A375 (cell line): ENCODE data around the gene LPCAT1. TPM values are rescaled to one million over a fixed set of nuclear protein-coding genes. Genes with fewer than 3 reads are reported as not detected.

Experiments used
- small RNA-seq: library from RNA; depleted of rRNA; stranded (forward); fragments of <200 nt; gene quantifications from one replicate; pipeline ENCODE3, GENCODE V24; 2014
- total RNA-seq: library from RNA; depleted of rRNA; stranded (reverse); fragments of >200 nt; shearing (Covaris generic); gene quantifications from 2 replicates; pipeline ENCODE4 v1.2.3, GENCODE V29; 2014; rRNA removed

Gene LPCAT1, protein sequence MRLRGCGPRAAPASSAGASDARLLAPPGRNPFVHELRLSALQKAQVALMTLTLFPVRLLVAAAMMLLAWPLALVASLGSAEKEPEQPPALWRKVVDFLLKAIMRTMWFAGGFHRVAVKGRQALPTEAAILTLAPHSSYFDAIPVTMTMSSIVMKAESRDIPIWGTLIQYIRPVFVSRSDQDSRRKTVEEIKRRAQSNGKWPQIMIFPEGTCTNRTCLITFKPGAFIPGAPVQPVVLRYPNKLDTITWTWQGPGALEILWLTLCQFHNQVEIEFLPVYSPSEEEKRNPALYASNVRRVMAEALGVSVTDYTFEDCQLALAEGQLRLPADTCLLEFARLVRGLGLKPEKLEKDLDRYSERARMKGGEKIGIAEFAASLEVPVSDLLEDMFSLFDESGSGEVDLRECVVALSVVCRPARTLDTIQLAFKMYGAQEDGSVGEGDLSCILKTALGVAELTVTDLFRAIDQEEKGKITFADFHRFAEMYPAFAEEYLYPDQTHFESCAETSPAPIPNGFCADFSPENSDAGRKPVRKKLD
- total RNA-seq: 30.6 and 36.4 TPM in 2 replicates

DNA sequence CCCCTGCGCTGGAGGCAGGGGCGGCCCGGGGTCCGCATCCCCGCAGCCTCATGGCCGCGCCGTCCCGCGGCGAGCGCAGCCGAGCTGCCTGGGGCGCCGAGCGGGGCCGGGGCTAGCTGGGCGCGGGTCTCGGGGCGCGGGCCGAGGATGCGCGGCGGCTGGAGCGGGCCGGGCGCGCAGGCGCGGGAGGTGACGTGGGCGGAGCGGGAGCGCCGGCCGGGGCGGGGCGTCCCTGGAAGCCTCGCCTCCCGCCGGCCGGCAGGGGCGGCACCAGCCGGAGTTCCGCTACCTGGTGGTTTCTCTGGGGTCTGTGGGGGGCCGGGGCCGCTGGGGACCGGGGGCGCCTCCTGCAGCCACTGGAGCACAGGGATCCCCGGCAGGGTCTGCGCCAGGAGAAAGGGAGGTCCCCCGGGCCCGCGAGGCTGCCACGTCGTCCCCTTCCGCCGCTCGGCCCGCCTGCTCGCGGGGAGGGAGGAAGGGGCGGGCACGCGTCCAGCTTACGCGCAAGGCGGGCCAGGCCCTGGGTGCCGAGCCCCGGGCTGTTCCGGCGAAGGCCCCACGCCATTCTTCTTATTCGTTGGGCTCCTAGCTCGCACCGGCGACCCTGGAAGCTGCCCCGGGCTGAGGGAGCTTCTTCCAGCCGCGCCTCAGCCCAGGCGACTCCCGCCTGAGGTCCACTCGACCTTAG is at the start of gene LPCAT1:
LPCAT1 (minus strand) TSS at position 168 of the 688 bp plus-strand sequence; CDS start at position 52, 116 bp downstream.

GRCh38 chr5:1445313-1445688 is 78.5 kb downstream of the LPCAT1 start, which contains the start of gene SLC6A3:
SLC6A3 (minus strand) TSS chr5:1445440; CDS start chr5:1443197, 2,243 bp downstream.

Small RNAs within 50 kb of the gene (small RNA-seq; reads per million reads assigned to genes)
- gene MIR6075: not detected

Other genes starting within 250 kb of the LPCAT1 start
- 4.1 and 5.4 TPM in 2 replicates for gene TERT, start 228.9 kb downstream of the LPCAT1 start, total RNA-seq
- 254 and 276 TPM in 2 replicates for gene CLPTM1L, start 178.9 kb downstream of the LPCAT1 start, total RNA-seq
- not detected in 2 replicates for gene SLC6A3, start 78.5 kb downstream of the LPCAT1 start, total RNA-seq